MG63 (cell line): ENCODE measurements around the gene PRKAG3. TPM values are rescaled to one million over a fixed set of nuclear protein-coding genes. Genes with fewer than 3 reads are reported as not detected.
"Not testable (repeated sequence)": the region's sequence is repeated elsewhere in the genome, so short reads cannot be mapped to it uniquely, and the experiment has no call there.

Experiments
- DNase-seq: peaks from one replicate; pipeline ENCODE4 v3.0.0-alpha.2; 2020
- H3K27me3 ChIP-seq: fragments of 250-450 bp; sonication (Bioruptor Pico); 2 replicates; pipeline ENCODE4 v1.5.1; 2020; ENCODE audit warnings: mild to moderate bottlenecking, moderate library complexity
- H3K36me3 ChIP-seq: fragments of 250-450 bp; sonication (Bioruptor Pico); 2 replicates; pipeline ENCODE4 v1.5.1; 2020; ENCODE audit warnings: mild to moderate bottlenecking, moderate library complexity
- H3K4me3 ChIP-seq: fragments of 250-450 bp; sonication (Bioruptor Pico); 2 replicates; pipeline ENCODE4 v1.5.1; 2020; ENCODE audit warnings: mild to moderate bottlenecking, moderate library complexity
- H3K9me3 ChIP-seq: fragments of 250-450 bp; sonication (Bioruptor Pico); 2 replicates; pipeline ENCODE4 v1.5.1; 2020; ENCODE audit warnings: mild to moderate bottlenecking, moderate library complexity
- total RNA-seq: library from RNA; depleted of rRNA; stranded (reverse); fragments of >200 nt; shearing (Covaris generic); gene quantifications from 2 replicates; pipeline ENCODE4 v1.2.3, GENCODE V29; 2014; ENCODE audit warnings: low replicate concordance

Gene PRKAG3
- total RNA-seq, 1 experiment from 2014 or later: not detected

DNA sequence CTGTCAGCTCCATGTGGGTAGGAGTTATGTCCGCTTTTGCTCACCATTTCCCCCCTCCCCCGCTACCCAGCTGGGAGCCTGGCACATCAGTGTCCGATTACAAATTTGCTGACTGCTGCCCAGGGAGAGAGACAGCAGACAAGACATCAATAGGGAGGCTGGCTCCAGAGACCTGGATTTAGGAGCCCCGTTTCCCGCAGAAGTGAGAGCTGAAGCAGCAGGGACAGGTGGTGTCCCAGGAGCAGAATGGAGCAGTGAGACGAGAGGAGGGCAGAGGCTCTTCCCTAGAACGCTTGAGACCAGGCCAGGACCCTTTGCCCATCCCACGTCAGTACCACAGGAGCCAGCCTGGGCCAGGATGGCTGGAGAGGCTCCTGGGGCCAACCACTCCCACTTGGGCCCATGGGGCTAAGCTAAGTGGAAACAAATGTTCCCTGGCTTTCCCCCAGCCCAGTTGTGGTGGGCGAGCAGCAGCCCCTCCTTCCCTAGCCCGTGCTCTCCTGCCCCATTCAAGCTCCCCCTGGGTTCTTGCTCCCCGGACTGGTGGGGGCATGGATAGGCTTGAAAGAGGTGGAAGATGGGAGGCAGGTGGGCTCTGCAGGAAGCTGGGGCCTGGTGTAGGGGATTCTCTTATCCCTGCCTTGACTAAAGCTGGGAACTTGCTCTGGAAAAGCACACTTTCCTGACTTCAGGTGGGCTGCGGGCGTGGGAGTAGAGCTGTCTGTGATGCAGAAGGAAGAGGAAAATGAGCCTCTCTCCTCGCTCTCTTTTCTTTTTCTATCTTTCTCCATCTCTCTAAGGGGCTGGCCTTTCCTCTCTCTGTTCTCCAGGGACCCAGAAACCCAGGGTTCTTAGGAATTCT, 23.9 kb upstream of the PRKAG3 start:
- no peaks in the 10 kb centered on the region for H3K36me3 ChIP-seq
- DNase-seq: no peak
- H3K9me3 ChIP-seq: no peaks in the 10 kb centered on the region
- no peak overlapping the region for H3K4me3 ChIP-seq
- peaks cover 19% of the 10 kb centered on the region for H3K27me3 ChIP-seq

DNA sequence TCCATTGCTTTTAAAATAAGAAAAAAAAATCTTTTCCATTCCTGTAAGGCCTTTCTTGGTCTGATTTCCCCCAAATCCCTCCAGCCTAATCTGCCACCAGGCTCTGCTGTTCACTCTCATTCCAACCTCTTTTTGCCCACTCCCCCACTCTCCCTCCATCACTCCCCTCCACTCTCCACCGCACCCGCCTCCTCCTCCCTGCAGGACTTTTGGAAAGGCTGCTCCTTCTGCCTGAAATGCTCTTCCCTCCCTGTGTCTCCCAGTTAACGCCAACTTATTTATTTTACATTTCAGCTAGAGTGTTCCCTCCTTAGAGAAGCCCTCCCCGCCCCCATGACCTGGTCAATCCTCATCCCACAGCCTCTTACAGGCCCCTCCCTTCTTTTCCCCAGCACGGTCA, 23.3 kb upstream of the PRKAG3 start:
- no peaks in the 10 kb centered on the region for H3K36me3 ChIP-seq
- DNase-seq: no peak

DNA sequence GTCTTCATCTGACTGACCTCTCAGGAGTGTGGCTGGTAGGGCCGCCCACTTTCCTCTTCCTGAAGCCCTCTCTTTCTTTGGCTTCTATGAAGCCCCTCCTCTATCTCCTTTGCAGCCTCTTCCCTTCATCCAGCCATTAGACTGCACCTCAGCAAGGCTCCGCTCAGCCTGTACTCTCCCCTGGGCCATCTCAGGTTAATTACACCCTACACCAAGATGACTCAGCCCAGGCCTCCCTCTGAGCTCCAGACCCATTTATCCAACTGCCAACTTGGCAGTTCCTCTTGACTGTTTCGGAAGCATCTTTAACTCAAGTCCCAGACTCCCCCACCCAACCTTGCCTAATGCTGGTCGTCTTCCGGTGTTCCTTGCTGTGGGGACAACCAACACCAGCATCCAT, 22.2 kb upstream of the PRKAG3 start:
- peak; percentile 59 for DNase-seq
- Histone ChIP-seq H3K4me3 (no peak overlapping the region), H3K27me3 (peaks cover 6% of the 10 kb centered on the region), H3K9me3 (no peaks in the 10 kb centered on the region), H3K36me3 (no peaks in the 10 kb centered on the region)

More for the DNA sequence above, 23.3 kb upstream of the PRKAG3 start:
- Histone ChIP-seq H3K27me3 (peaks cover 12% of the 10 kb centered on the region), H3K4me3 (no peak overlapping the region), H3K9me3 (no peaks in the 10 kb centered on the region)

DNA sequence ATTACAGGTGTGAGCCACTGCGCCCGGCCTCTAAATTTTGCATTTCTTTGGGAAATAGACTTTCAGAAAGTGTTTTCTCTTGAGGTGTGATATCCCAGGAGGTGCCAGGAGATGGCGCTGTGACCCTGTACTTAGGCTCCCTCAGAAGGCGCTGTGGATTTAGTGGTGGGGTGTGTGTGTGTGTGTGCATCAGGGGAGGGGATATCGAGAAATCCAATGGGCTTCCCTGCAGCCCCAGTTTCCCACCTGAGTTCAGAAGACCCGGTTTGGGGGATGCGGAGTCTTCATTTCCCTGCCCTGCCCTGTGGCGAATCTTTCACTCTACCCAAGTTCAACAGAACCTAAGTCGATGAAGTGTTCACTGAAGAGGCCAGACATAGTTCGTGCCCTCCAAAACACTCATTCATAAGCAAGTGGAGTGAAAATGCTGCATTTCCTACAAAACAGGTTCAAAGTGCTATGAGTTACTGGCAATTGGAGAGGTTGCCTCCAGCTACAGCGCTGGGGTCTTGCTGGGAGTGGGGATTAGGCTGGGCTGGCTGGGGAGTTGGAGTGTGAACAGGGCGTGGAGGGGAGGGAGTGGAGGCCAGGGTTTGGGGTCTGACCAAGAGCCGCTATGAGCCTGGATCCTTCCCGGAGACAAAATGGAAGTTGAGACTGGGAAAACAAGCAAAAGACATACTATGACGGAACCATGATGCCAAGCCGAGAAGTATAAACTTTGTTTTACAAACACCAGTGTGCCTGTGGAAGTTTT, 21.5 kb upstream of the PRKAG3 start:
- DNase-seq: peak; percentile 24
- H3K27me3 ChIP-seq: no peaks in the 10 kb centered on the region; the same call in 1 of the 2 replicates
- no peak overlapping the region for H3K4me3 ChIP-seq
- no peaks in the 10 kb centered on the region for H3K36me3 ChIP-seq
- no peaks in the 10 kb centered on the region for H3K9me3 ChIP-seq

DNA sequence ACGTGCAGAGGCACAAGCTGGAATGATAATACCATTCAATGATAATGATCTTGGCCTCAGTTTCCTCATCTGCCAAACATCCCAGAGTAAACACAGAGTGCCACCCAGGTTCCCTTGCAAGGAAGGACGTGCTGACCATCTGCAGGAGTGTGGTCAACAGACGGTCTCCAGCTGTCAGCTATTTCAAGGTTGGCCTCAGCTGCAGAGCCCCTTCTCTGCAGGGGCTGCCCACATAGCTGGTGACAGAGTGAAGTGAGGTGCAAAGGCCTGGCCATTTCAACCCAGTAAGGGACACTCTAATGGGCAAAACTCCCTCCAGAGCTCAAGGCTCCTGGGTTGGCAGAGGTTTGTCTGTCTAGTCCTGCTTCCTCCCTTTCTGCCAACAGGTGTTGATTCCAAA, 19.7 kb upstream of the PRKAG3 start:
- DNase-seq: no peak
- Histone ChIP-seq H3K9me3 (no peaks in the 10 kb centered on the region), H3K36me3 (no peaks in the 10 kb centered on the region), H3K4me3 (no peak overlapping the region), H3K27me3 (no peaks in the 10 kb centered on the region)

DNA sequence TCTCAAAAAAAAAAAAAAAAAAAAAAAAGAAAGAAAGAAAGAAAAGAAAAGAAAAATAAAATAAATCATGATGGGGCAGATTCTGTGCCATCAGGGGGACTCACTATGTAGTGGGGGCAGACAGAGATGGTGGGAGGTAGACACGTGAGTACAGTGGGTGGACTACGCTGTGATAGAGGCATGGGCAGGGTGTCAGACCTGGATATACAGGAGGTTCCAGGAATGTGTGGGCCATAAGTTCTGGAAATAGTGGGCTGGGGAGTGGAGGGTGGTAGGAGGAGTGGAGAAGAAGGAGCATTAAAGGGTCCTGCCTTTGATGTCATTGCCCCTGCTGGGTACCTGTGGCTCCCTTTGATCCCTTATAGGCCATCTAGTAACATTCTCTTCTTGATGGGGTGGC, 19.2 kb upstream of the PRKAG3 start:
- H3K9me3 ChIP-seq: no peaks in the 10 kb centered on the region
- DNase-seq: no peak
- no peaks in the 10 kb centered on the region for H3K36me3 ChIP-seq
- H3K27me3 ChIP-seq: no peaks in the 10 kb centered on the region
- no peak overlapping the region for H3K4me3 ChIP-seq

DNA sequence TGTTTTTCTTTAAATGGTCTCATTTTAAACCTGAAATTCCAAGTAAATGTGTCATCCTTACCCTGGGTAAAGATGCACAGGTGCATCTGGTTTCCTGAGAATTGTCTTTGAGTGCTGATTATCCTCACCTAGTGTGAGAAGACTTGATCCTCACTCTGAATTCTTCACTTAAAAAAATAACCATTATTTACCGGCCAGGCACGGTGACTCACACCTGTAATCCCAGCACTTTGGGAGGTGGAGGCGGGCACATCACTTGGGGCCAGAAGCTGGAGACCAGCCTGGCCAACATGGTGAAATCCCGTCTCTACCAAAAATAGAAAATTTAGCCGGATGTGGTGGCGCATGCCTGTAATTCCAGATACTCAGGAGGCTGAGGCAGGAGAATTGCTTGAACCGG, 18.1 kb upstream of the PRKAG3 start:
- Histone ChIP-seq H3K4me3 (no peak overlapping the region), H3K36me3 (no peaks in the 10 kb centered on the region), H3K27me3 (peaks cover 3% of the 10 kb centered on the region; the same call in 1 of the 2 replicates), H3K9me3 (no peaks in the 10 kb centered on the region)
- peak; percentile 42 for DNase-seq

DNA sequence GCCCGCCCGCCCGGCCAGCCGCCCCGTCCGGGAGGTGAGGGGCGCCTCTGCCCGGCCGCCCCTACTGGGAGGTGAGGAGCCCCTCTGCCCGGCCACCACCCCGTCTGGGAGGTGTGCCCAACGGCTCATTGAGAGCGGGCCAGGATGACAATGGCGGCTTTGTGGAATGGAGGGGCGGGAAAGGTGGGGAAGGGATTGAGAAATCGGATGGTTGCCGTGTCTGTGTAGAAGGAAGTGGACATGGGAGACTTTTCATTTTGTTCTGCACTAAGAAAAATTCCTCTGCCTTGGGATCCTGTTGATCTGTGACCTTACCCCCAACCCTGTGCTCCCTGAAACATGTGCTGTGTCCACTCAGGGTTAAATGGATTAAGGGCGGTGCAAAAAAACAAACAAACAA, 15.4 kb upstream of the PRKAG3 start:
- H3K27me3 ChIP-seq, DNase-seq, H3K9me3 ChIP-seq, H3K4me3 ChIP-seq, H3K36me3 ChIP-seq: not testable (repeated sequence)

DNA sequence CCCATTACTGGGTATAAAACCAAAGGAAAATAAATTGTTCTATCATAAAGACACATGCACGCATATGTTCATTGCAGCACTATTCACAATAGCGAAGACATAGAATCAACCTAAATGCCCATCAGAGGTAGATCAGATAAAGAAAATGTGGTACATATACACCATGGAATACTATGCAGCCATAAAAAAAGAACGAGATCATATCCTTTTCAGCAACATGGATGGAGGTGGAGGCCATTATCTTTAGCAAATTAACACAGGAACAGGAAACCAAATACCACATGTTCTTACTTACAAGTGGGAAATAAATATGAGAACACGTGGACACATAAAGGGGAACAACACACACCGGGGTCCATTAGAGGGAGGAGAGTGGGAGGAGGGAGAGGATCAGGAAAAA, 12.7 kb upstream of the PRKAG3 start:
- not testable (repeated sequence) for DNase-seq, H3K36me3 ChIP-seq, H3K4me3 ChIP-seq, H3K27me3 ChIP-seq, H3K9me3 ChIP-seq

DNA sequence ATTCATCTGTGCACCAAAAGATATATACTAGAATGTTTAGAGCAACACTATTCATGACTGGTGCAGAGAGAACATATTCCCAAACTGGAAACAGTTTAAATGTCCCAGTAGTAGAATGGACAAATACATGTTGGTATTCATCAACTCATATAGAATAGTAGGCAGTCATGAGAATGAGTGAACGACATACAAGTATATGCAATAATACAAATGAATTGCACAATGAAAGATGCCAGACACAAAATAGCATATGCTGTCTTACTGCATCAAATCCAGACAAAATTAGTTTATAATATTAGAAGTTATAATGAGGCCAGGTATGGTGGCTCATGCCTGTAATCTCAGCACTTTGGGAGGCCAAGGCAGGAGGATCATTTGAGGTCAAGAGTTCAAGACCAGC, 8.3 kb upstream of the PRKAG3 start:
- Histone ChIP-seq H3K27me3 (no peaks in the 10 kb centered on the region), H3K36me3 (no peaks in the 10 kb centered on the region)

DNA sequence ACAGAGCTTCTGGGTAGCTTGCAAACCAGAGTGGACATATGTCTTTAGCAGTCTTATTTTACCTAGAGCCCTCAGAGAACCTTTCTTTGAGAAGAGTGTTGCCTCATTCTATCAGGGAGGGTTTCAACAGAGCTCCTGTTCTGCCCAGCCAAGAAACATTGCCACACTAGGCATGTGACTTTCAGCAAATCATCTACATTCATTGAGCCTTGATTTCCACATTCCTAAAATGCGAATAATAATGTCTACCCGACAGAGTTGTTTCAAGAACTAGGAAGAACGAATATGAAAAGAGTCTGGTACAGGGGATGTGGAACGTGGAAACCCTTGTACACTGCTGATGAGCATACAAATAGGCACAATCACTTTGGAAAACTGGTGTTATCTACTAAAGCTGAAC, 7.8 kb upstream of the PRKAG3 start:
- H3K27me3 ChIP-seq: no peaks in the 10 kb centered on the region
- H3K4me3 ChIP-seq: no peak overlapping the region
- H3K9me3 ChIP-seq: peaks cover 2% of the 10 kb centered on the region; the same call in 1 of the 2 replicates
- no peak for DNase-seq
- H3K36me3 ChIP-seq: no peaks in the 10 kb centered on the region

More for the DNA sequence above, 8.3 kb upstream of the PRKAG3 start:
- DNase-seq: no peak
- Histone ChIP-seq H3K9me3 (peaks cover 2% of the 10 kb centered on the region; the same call in 1 of the 2 replicates), H3K4me3 (no peak overlapping the region)

DNA sequence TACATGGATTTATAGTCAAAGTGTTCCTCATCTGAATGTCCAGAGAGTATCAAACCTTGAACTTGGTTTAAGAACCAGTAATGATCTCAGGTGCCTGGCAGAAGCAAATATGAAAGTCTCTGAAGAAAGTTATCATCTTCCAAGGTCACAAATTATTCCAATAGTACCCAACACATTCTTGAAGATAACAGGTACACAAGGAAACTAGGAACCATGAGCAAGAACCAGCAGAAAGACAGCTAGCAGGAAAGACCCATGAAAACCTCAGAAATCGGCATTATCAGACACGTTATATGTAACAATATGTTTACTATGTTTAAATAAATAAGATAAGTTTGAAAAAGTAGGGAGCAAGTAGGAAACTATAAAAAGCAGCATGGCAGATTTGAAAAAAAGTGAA, 5.9 kb upstream of the PRKAG3 start:
- H3K27me3 ChIP-seq: no peaks in the 10 kb centered on the region
- DNase-seq: no peak

DNA sequence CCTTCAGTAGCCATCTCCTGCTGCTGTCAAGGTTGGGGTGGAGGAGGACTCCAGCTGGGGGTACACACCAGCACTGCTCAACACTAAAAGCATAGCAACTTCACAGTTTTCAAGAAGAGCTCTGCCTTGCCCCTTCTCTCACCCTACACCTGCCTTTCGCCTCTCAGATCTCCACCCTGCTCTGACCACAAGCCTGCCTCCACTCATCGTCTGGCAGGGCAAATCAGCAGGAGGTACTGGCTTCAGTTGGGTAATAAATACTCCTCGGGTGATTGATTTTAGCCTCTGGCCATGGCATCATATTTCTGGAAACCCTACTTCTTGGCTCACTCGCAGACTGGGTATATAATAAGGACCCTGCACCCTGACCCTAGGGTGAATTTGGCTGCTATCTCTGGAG, 3.1 kb upstream of the PRKAG3 start:
- H3K4me3 ChIP-seq: no peak overlapping the region
- H3K9me3 ChIP-seq: no peaks in the 10 kb centered on the region
- DNase-seq: peak; percentile 48
- no peaks in the 10 kb centered on the region for H3K36me3 ChIP-seq
- H3K27me3 ChIP-seq: no peaks in the 10 kb centered on the region

More for the DNA sequence above, 5.9 kb upstream of the PRKAG3 start:
- Histone ChIP-seq H3K9me3 (0 out of 2 replicates have a peak, but pooled peaks cover 2% of the 10 kb centered on the region), H3K36me3 (no peaks in the 10 kb centered on the region), H3K4me3 (no peak overlapping the region)

DNA sequence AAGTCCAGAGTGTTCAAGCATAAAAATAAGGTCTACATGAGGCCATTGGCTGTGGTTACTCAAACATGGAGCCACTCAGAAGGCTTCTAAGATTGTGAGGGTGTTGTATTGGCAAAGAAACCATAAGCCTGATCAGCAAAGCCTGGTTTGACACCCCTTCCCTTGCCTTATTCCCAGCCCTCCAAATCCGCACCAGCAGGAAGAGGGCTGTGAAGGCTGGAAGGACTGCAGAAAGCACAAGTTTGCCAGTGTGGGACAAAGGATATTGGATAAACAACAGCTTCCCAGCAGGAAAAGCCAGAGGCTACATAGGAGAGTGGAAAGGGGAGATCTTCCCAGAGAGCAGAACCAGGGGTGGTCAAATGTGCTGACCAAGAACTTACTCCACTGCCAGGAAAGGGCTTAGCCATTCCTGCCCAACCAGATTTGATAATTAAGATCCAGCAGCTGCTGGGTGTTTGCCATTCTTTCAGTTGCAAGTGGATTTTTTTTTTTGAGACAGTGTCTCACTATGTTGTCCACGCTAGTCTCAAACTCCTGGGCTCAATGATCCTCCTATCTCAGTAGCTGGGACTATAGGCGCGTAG, 1.5 kb upstream of the PRKAG3 start:
- Histone ChIP-seq H3K27me3 (no peaks in the 10 kb centered on the region), H3K9me3 (no peaks in the 10 kb centered on the region), H3K4me3 (no peak overlapping the region), H3K36me3 (no peaks in the 10 kb centered on the region)
- peak; percentile 9 for DNase-seq

DNA sequence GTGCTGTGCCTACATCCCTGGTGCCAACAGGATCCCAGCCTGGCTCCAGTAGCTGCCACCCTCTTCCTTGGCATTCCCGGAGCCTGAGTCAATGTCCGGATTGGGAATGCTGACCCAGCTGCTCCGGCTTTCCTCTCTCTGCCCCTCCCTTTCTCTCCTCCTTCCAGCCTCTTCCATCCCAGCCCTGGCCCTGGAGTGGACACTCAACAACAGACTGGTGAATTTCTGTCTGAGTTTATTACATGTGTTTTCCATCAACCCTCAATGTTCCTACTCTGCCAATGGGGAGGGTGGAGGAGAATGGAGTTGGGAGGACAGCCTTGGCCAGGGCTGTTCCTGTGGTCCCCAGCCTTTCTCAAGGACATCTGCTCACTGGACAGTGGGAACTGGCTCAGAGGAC, 917 bp upstream of the PRKAG3 start:
- H3K9me3 ChIP-seq: no peaks in the 10 kb centered on the region
- no peaks in the 10 kb centered on the region for H3K27me3 ChIP-seq
- DNase-seq: peak; percentile 85
- no peaks in the 10 kb centered on the region for H3K36me3 ChIP-seq
- no peak overlapping the region for H3K4me3 ChIP-seq

DNA sequence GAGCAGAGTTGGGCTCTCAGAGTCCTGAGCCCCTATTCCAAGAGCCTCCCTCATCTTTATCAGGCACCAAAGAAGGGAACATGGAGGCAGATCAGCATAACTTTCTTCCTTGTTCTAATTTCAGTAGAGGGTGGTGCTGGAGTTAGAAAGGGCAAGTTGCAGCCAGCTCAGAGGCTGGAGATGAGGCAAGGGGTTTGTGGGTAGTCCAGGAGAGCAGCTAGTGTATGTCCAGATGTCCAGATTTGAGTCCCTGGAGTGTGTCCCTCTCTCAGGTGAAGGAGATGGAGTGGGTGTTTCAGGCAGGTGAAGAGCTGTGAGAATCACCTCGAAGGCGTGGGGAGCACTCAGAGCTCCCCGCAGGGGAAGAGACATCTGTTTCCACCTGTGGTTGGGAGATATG, 478 bp upstream of the PRKAG3 start:
- Histone ChIP-seq H3K9me3 (no peaks in the 10 kb centered on the region), H3K36me3 (no peaks in the 10 kb centered on the region), H3K4me3 (no peak overlapping the region), H3K27me3 (no peaks in the 10 kb centered on the region)
- DNase-seq: no peak

DNA sequence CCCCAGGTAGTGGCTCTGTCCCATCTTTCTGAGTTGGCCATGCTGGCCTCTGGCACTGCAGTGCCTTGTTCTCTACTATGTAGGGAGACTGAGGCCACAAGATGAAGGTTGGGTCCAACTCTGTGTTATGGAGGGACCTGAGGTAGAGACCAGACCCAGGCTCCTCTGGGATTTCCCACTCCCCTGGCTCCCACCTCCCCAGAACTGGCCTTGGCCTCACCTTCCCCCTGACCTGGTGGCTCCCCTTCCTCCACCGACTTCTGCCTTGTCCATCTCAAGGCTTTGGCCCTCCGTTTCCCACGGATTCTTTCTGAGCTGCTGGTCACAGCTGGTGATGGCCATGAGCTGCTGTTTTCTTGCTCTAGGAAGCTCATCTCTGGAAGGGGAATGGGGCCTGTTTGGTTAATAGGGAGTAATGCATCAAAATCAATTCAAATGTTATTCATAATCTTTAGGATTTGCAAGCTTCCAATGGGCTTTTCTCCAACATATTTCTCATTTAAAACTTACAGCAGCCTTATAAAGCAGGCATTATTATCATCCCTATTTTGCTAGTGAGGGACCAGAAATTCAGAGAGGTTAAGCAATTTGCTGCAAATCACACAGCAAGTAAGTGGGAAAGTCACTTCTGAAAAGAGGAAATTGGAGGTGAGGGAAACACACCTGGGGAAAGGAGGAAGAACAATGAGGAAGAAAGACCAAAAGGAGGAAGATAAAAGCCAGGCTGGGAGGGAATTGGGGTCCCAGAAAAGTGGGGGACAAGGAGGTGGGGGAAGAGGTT, 887 bp downstream of the PRKAG3 start:
- Histone ChIP-seq H3K9me3 (no peaks in the 10 kb centered on the region), H3K4me3 (no peak overlapping the region), H3K27me3 (no peaks in the 10 kb centered on the region), H3K36me3 (no peaks in the 10 kb centered on the region)
- DNase-seq: no peak
